ENCODE data around the gene THSD7B.

Gene THSD7B

GRCh38 chr2:136770384-136770783 lies 5.0 kb downstream of the THSD7B start:
- Histone ChIP-seq H3K4me2 (no peak overlapping the region), H2AFZ (ENCODE audit: low read depth) (no peak overlapping the region), H3K4me3 (IDR thresholded peaks at IDR 0.05; ENCODE audit: insufficient read depth, low read depth, low read length) (no peak overlapping the region), H3K36me3 (ENCODE audit: insufficient read depth) (no peaks in the 10 kb centered on the region), H3K9ac (no peak overlapping the region), H3K79me2 (ENCODE audit: insufficient read depth, low read depth) (no peaks in the 10 kb centered on the region), H4K20me1 (ENCODE audit: insufficient read depth) (no peaks in the 10 kb centered on the region), H3K27ac (no peak overlapping the region), H3K4me1 (ENCODE audit: low read depth, poor library complexity, severe bottlenecking) (peaks cover 6% of the 10 kb centered on the region), H3K27me3 (ENCODE audit: insufficient read depth, low read depth) (no peaks in the 10 kb centered on the region)
- no peak for TF ChIP-seq CTCF (conservative IDR thresholded peaks at IDR 0.05; ENCODE audit: low read depth, low read length)

- no peak for TF ChIP-seq CTCF (conservative IDR thresholded peaks at IDR 0.05; ENCODE audit: low read depth, low read length)
- Histone ChIP-seq H3K27ac (no peak overlapping the region), H4K20me1 (ENCODE audit: insufficient read depth) (no peaks in the 10 kb centered on the region), H3K4me1 (ENCODE audit: low read depth, poor library complexity, severe bottlenecking) (no peaks in the 10 kb centered on the region), H3K27me3 (ENCODE audit: insufficient read depth, low read depth) (no peaks in the 10 kb centered on the region), H3K4me2 (no peak overlapping the region), H3K36me3 (ENCODE audit: insufficient read depth) (no peaks in the 10 kb centered on the region), H3K9ac (no peak overlapping the region), H3K79me2 (ENCODE audit: insufficient read depth, low read depth) (no peaks in the 10 kb centered on the region), H3K4me3 (IDR thresholded peaks at IDR 0.05; ENCODE audit: insufficient read depth, low read depth, low read length) (no peak overlapping the region), H2AFZ (ENCODE audit: low read depth) (no peak overlapping the region)
Measured at GRCh38 chr2:136777391-136777790, 12.0 kb downstream of the THSD7B start.

- TF ChIP-seq CTCF (conservative IDR thresholded peaks at IDR 0.05; ENCODE audit: low read depth, low read length): no peak
- no peak overlapping the region for H3K4me3 ChIP-seq (IDR thresholded peaks at IDR 0.05; ENCODE audit: insufficient read depth, low read depth, low read length)
- H3K9ac ChIP-seq: no peak overlapping the region
- H4K20me1 ChIP-seq (ENCODE audit: insufficient read depth): no peaks in the 10 kb centered on the region
- H2AFZ ChIP-seq (ENCODE audit: low read depth): no peak overlapping the region
- no peaks in the 10 kb centered on the region for H3K4me1 ChIP-seq (ENCODE audit: low read depth, poor library complexity, severe bottlenecking)
- no peaks in the 10 kb centered on the region for H3K79me2 ChIP-seq (ENCODE audit: insufficient read depth, low read depth)
- no peak overlapping the region for H3K27ac ChIP-seq
- H3K27me3 ChIP-seq (ENCODE audit: insufficient read depth, low read depth): no peaks in the 10 kb centered on the region
- no peaks in the 10 kb centered on the region for H3K36me3 ChIP-seq (ENCODE audit: insufficient read depth)
- H3K4me2 ChIP-seq: no peak overlapping the region
Measured at GRCh38 chr2:136783856-136784255, 18.5 kb downstream of the THSD7B start.

GRCh38 chr2:136785215-136785614 lies 19.9 kb downstream of the THSD7B start:
- no peak overlapping the region for H2AFZ ChIP-seq (ENCODE audit: low read depth)
- no peaks in the 10 kb centered on the region for H3K79me2 ChIP-seq (ENCODE audit: insufficient read depth, low read depth)
- no peak overlapping the region for H3K4me2 ChIP-seq
- no peaks in the 10 kb centered on the region for H4K20me1 ChIP-seq (ENCODE audit: insufficient read depth)
- no peak overlapping the region for H3K9ac ChIP-seq
- H3K4me1 ChIP-seq (ENCODE audit: low read depth, poor library complexity, severe bottlenecking): no peaks in the 10 kb centered on the region
- no peak overlapping the region for H3K4me3 ChIP-seq (IDR thresholded peaks at IDR 0.05; ENCODE audit: insufficient read depth, low read depth, low read length)
- TF ChIP-seq CTCF (conservative IDR thresholded peaks at IDR 0.05; ENCODE audit: low read depth, low read length): no peak
- no peaks in the 10 kb centered on the region for H3K27me3 ChIP-seq (ENCODE audit: insufficient read depth, low read depth)
- no peaks in the 10 kb centered on the region for H3K36me3 ChIP-seq (ENCODE audit: insufficient read depth)
- H3K27ac ChIP-seq: no peak overlapping the region

All from KMS-11 (cell line).